K562 (cell line): ENCODE data around the gene PSMD14. TPM values are rescaled to one million over a fixed set of nuclear protein-coding genes. Genes with fewer than 3 reads are reported as not detected.

Experiments used
- CBX3 ChIP-seq, 2 experiments: IDR thresholded peaks; 1 replicate in 1 of 2; 2 replicates in 1 of 2; pipeline ENCODE4 v1.6.1; 2012; ENCODE audit warnings: inconsistent platforms in 2 of 2, low read length in 2 of 2, borderline replicate concordance in 1 of 2, control low read depth in 1 of 2
- CBX5 ChIP-seq: IDR thresholded peaks from 2 replicates; pipeline ENCODE4 v1.6.1; 2014; ENCODE audit warnings: low read depth, borderline replicate concordance
- CTCF ChIP-seq, 3 experiments: IDR thresholded peaks in 2 of 3; conservative IDR thresholded peaks in 1 of 3; 2 replicates each; pipeline ENCODE4 v1.5.1; 2011 to 2012; ENCODE audit warnings: low read length in 3 of 3, mild to moderate bottlenecking in 3 of 3, control low read depth in 2 of 3, improper control_type of control experiment in 1 of 3, inconsistent platforms in 1 of 3, low read depth in 1 of 3, mixed read lengths in 1 of 3, moderate library complexity in 1 of 3; ENCODE audit not compliant: insufficient read depth in 2 of 3
- DEAF1 ChIP-seq: fragments of 450-650 bp; formaldehyde crosslinking; IDR thresholded peaks from 2 replicates; pipeline ENCODE4 v1.4.0; 2020; ENCODE audit warnings: mild to moderate bottlenecking, moderate library complexity
- MTF1 ChIP-seq: fragments of 250-450 bp; sonication (Bioruptor Pico); IDR thresholded peaks from 2 replicates; pipeline ENCODE4 v1.9.0; 2021; ENCODE audit warnings: moderate library complexity, mild to moderate bottlenecking, inconsistent platforms, borderline replicate concordance
- POLR2H ChIP-seq: IDR thresholded peaks from 2 replicates; pipeline ENCODE4 v1.6.1; 2016; ENCODE audit warnings: missing genetic modification characterization, low read depth, mild to moderate bottlenecking, control low read depth, missing compliant biosample characterization, moderate library complexity
- RAD21 ChIP-seq, 2 experiments: fragments of 250-450 bp in 1 of 2; fragments of 450-650 bp in 1 of 2; sonication (Bioruptor Pico) in 1 of 2; formaldehyde crosslinking in 1 of 2; IDR thresholded peaks in 1 of 2; conservative IDR thresholded peaks in 1 of 2; 2 replicates each; pipeline versions ENCODE4 v1.4.0 to v1.8.0; 2020 to 2022; ENCODE audit warnings: mild to moderate bottlenecking in 2 of 2, moderate library complexity in 1 of 2
- REST ChIP-seq, 2 experiments: fragments of 450-650 bp; formaldehyde crosslinking in 1 of 2; IDR thresholded peaks; 2 replicates each; pipeline versions ENCODE4 v1.4.0 to v1.6.1; 2014 to 2020; ENCODE audit warnings: mild to moderate bottlenecking in 2 of 2, borderline replicate concordance in 1 of 2, low read depth in 1 of 2
- RHOXF2B ChIP-seq: fragments of 250-450 bp; sonication (Bioruptor Pico); conservative IDR thresholded peaks from 2 replicates; pipeline ENCODE4 v1.5.1; 2021
- TRIM28 ChIP-seq: fragments of 450-650 bp; IDR thresholded peaks from 2 replicates; pipeline ENCODE4 v1.6.1; 2017
- ZNF280B ChIP-seq: fragments of 250-450 bp; sonication (Bioruptor Pico); IDR thresholded peaks from 2 replicates; pipeline ENCODE4 v1.5.1; 2021; ENCODE audit warnings: mild to moderate bottlenecking
- polyA plus RNA-seq, 8 experiments: library from polyadenylated mRNA; depleted of rRNA in 4 of 8; stranded (reverse) in 5 of 8; unstranded in 3 of 8; fragments of >200 nt; fragmentation: Nextera tagmentation in 2 of 8; fragmentation: Illumina TruSeq in 1 of 8; extraction: Ambion mirVana in 2 of 8; extraction: Trizol in 1 of 8; gene quantifications; 2 replicates each; pipeline versions ENCODE4 v1.2.1 to v1.2.3, GENCODE V29; 2011 to 2014; ENCODE audit warnings: inconsistent platforms in 1 of 8, missing spikeins in 1 of 8
- total RNA-seq, 7 experiments: library from RNA; depleted of rRNA in 6 of 7; stranded (reverse); fragments of >200 nt in 6 of 7; fragmentation: Illumina TruSeq in 2 of 7; extraction: Trizol in 2 of 7; gene quantifications; 2 replicates each; pipeline versions ENCODE4 v1.2.1 to v1.2.3, GENCODE V29; 2011 to 2021; ENCODE audit warnings: low replicate concordance in 1 of 7

Gene PSMD14
- total and polyA plus RNA-seq, 9 of the 15 experiments (the other 6 are each of a cell fraction or from before 2014, with no cell fraction given): 151 to 515 (median 228) TPM

- TF ChIP-seq REST (IDR thresholded peaks at IDR 0.05; ENCODE audit: borderline replicate concordance): peak; percentile 55; the same call in 1 of the 2 replicates
- TF ChIP-seq REST (CRISPR knock-in tag; IDR thresholded peaks at IDR 0.05; ENCODE audit: low read depth): no peak
- TF ChIP-seq CBX3 (IDR thresholded peaks at IDR 0.05; ENCODE audit: borderline replicate concordance in 1 of 2, low read length in 2 of 2): peak in 1 of 2 experiments; percentile 97; a peak in 2 of 3 replicates
- no peak for TF ChIP-seq RHOXF2B (CRISPR knock-in tag)
- no peak for TF ChIP-seq MTF1 (CRISPR knock-in tag)
- peak; percentile 69; the same call in 1 of the 2 replicates for TF ChIP-seq CBX5
- TF ChIP-seq RAD21 (CRISPR knock-in tag; conservative IDR thresholded peaks at IDR 0.05 in 1 of 2, IDR thresholded peaks at IDR 0.05 in 1 of 2): peak; percentile 53 to 92
- TF ChIP-seq CTCF (IDR thresholded peaks at IDR 0.05 in 2 of 3, conservative IDR thresholded peaks at IDR 0.05 in 1 of 3; ENCODE audit: insufficient read depth in 2 of 3, low read depth in 1 of 3, low read length in 3 of 3): peak; percentile 59 to 74 (median 64); a peak in 5 of 6 replicates
- TF ChIP-seq DEAF1 (CRISPR knock-in tag): peak; percentile 53
- TF ChIP-seq POLR2H: 0 out of 2 replicates have a peak, but pooled peaks have one; percentile 23
- peak; percentile 48; the same call in 1 of the 2 replicates for TF ChIP-seq ZNF280B (CRISPR knock-in tag)
- TF ChIP-seq TRIM28: peak; percentile 96
Observed at GRCh38 chr2:161273038-161273760, 35.0 kb upstream of the PSMD14 start (continued).
